Measurements from ENCODE around the gene HSPH1.
"Not testable (repeated sequence)": the region's sequence is repeated elsewhere in the genome, so short reads cannot be mapped to it uniquely, and the experiment has no call there.

HSPH1 gene

GRCh38 chr13:31131470-31131961 lies 30.2 kb downstream of the HSPH1 start:
- DNase-seq (ENCODE audit: low read depth): no peak

- DNase-seq (ENCODE audit: low read depth): no peak
Observed at GRCh38 chr13:31129419-31129818, 32.3 kb downstream of the HSPH1 start.

- no peak for DNase-seq (ENCODE audit: low read depth)
Observed at GRCh38 chr13:31124204-31124603, 37.5 kb downstream of the HSPH1 start.

- no peak for DNase-seq (ENCODE audit: low read depth)
Observed at GRCh38 chr13:31122544-31123260, 39.0 kb downstream of the HSPH1 start.

GRCh38 chr13:31122143-31122542 lies 39.6 kb downstream of the HSPH1 start:
- DNase-seq (ENCODE audit: low read depth): no peak

- no peak for DNase-seq (ENCODE audit: low read depth)
Observed at GRCh38 chr13:31121379-31122140, 40.1 kb downstream of the HSPH1 start.

- DNase-seq (ENCODE audit: low read depth): no peak
Observed at GRCh38 chr13:31119966-31120700, 41.6 kb downstream of the HSPH1 start.

GRCh38 chr13:31119526-31119925 lies 42.2 kb downstream of the HSPH1 start:
- DNase-seq (ENCODE audit: low read depth): no peak

- no peak for DNase-seq (ENCODE audit: low read depth)
Observed at GRCh38 chr13:31116224-31116623, 45.5 kb downstream of the HSPH1 start.

- DNase-seq (ENCODE audit: low read depth): no peak
Observed at GRCh38 chr13:31115616-31116015, 46.1 kb downstream of the HSPH1 start.

GRCh38 chr13:31114641-31115040 lies 47.1 kb downstream of the HSPH1 start:
- no peak for DNase-seq (ENCODE audit: low read depth)

GRCh38 chr13:31111136-31111535 lies 50.6 kb downstream of the HSPH1 start:
- no peak for DNase-seq (ENCODE audit: low read depth)

GRCh38 chr13:31110617-31111016 lies 51.1 kb downstream of the HSPH1 start:
- no peak for DNase-seq (ENCODE audit: low read depth)

- DNase-seq (ENCODE audit: low read depth): no peak
Observed at GRCh38 chr13:31110169-31110568, 51.5 kb downstream of the HSPH1 start.

- no peak for DNase-seq (ENCODE audit: low read depth)
Observed at GRCh38 chr13:31107109-31107508, 54.6 kb downstream of the HSPH1 start.

- no peak for DNase-seq (ENCODE audit: low read depth)
Observed at GRCh38 chr13:31105856-31106255, 55.8 kb downstream of the HSPH1 start.

GRCh38 chr13:31105020-31105795 lies 56.5 kb downstream of the HSPH1 start:
- no peak for DNase-seq (ENCODE audit: low read depth)

- no peak for DNase-seq (ENCODE audit: low read depth)
Observed at GRCh38 chr13:31102905-31103304, 58.8 kb downstream of the HSPH1 start.

- DNase-seq (ENCODE audit: low read depth): no peak
Observed at GRCh38 chr13:31101472-31102170, 60.1 kb downstream of the HSPH1 start.

GRCh38 chr13:31100721-31101120 lies 61.0 kb downstream of the HSPH1 start:
- DNase-seq (ENCODE audit: low read depth): no peak

GRCh38 chr13:31097911-31098434 lies 63.7 kb downstream of the HSPH1 start:
- DNase-seq (ENCODE audit: low read depth): not testable (repeated sequence)
